Fibroblast of skin of abdomen (primary cell): ENCODE data around the gene KRT77.
"Not testable (repeated sequence)": the region's sequence is repeated elsewhere in the genome, so short reads cannot be mapped to it uniquely, and the experiment has no call there.

Experiments
- DNase-seq: peaks from one replicate; pipeline ENCODE4 v3.0.0-alpha.2; 2013

The KRT77 gene

DNA sequence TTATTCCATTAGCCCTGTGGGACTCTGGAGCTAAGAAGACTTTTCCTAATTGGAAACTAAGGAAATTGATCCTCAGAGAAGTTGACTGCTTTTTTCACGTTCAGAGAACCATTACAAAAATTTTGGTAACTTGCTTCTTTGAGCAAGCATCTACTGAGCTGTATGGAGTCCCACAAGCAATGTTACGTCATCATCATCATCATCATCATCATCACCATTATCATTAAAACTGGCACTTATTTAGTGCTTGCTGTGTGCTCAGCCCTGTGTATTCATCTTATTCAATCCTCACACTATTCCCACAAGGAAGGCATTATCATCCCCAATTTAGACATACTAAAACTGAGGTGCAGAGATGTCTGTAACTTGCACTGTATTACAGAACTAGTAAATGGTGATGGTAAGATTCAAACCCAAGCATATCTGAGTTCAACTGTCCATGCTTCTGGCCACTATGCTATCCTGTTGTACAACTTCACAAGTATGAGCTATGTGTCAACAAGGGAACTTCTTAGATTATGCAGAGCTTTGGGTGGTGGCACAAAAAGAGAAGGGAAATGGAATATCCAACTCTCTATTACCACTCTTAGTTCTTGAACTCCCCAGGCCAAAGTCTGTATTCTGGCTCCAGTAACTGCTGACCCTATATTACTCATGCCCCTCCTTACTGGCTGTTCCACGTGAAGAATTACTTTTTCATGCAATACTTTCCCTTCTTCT lies 29.5 kb downstream of the KRT77 start:
- no peak for DNase-seq

DNA sequence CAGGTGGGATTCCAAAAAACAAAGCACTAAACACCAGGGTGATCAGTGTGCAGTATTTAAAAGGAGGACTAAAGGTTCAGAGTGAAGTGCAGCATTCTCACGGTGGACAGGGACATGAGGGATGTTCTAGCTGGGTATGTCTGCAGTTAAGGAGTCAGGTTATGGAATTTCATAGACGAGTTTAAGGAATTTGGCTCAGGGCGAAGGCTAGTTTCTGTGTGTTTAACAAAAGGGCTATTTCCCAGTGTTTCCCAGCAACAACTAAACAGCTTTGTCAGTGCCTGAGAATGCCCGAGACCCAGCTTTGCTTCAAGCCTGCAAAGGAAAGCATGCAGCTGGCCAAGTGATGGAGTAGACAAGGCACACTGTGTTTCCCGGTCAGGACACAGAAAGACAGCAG lies 30.1 kb downstream of the KRT77 start:
- DNase-seq = no peak

DNA sequence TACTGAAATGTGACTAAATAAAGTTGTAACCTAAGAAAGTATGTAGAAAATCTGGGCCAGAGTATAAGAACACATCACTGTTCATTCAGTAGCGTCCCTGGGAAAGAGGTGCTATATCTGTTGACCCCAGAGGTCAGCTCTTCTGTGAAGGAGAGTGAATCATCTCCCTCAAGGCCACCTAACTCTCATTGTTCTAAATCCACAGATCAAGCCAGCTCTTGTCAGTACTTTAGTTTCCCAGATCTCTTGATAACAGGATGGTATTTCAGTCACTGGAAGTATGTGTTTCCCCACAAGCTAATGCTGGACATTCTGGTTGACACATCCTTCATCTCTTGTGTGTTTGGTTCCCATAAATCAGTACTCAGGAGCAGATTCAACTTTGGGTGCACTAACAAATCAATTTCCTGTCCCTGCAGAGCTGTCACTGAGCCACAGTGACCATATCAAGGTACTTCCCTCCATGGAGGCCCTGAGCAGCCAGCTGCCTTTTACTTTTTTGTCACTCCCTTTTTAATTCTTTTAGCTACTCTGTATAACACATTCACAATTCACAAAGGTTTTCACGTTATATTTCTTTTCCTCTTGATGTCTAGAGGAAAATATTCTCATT lies 30.9 kb downstream of the KRT77 start:
- DNase-seq = no peak

DNA sequence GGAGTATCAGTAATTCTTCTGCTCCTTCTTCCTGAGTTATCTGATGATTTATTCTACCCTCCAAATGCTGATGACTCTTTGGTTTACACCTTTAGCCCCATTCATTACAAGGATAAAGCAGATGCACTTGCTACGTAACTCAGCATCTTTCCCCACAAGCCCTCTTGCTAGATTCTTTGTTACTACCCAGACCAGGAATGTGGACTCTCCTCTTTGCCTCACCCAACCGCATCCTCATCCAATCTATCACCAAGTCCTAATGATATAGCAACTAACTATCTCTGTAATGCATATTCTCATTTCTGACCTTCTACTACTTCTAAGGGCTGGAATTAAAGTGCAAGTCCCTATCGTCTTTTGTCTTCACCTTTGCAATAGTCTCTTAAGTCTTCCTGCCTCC lies 32.4 kb downstream of the KRT77 start:
- DNase-seq = no peak

DNA sequence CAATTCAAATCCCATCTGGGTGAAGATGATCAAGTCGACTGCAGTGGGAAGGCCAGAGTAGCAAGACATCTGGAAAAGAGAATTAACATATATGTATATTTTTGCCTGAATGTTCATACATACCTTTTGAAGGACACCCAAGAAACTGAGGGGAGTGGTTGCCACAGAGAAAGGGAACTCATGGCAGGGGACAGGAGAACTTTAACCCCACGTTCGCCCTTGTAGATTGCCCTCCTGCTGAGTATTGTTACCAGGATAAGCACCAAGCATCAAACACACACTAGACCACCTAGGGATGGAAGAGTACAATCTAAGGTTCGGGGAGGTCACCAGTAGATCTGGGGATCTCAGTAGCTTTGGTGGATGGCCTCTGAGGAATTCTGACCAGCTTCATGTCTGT lies 32.8 kb downstream of the KRT77 start:
- DNase-seq = no peak

DNA sequence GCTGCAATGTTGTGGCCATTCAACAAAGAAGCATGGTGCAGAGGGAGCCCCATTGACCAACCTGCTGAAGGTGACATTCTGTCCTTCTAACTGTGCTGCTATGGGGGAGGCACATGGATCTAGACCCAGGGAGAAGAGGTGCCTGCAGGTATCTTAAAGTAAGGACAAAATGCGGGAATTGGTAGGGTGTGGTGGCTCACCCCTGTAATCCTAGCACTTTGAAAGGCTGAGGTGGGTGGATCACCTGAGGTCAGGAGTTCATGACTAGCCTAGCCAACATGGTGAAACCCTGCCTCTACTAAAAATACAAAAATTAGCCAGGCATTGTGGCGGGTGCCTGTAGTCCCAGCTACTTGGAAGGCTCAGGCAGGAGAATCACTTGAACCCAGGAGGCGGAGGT lies 33.4 kb downstream of the KRT77 start:
- DNase-seq = not testable (repeated sequence)

DNA sequence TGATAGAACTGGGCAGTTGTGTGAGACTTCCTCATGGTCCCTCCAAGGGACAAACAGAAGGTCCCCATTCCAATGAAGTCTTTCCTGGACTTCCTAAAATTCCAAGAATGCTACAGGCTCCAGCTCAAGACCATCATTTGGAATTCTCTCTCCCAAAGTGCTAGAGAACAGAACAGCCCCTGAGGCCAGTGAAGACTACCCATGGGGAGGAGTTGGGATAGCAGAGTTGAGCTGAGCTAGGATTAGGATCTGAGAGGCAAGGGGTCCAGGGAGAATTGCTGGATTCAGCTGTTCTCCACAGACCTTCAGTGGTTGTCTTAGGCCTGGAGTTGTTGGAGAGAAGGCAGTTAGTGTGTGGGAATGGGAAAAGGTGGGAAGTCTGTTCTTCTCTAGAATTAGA lies 33.9 kb downstream of the KRT77 start:
- DNase-seq = no peak

DNA sequence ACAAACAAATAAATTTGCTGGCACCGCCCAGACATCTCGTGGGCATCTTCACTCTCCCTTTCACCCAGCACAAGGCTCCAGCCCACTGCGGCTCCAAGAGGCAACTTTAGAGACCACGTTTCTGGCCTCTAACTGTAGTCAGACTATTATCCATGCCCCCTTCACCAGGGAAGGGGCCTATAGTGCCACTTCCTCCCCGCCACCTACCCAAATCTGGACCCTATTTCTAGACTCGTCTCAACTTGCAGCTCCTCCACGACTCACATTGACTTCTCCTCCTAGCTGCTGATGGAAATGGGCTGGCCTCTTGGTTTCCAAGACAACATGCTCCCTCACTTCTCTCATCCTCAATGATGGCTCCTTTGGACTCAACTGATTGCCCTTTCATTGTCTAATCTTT lies 35.4 kb downstream of the KRT77 start:
- no peak for DNase-seq

DNA sequence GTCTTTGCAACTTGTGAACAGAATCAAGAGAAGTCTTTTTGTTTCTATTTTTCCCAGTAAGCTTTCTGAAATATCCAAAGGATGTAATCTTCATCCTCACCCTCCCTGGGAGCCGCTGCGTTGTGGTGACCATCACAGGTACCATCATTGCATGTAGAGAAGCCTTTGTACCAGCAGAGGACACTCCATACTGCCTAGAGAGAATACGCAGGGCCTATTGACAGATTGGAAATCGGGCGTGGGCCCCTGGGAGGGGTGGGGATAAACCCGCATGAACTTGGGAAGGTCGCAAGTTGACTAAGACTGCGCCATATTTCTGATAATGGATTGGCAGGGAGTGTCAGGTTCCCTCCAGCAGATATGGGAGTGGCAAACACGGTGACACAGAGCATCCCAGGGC lies 35.8 kb downstream of the KRT77 start:
- DNase-seq = no peak

DNA sequence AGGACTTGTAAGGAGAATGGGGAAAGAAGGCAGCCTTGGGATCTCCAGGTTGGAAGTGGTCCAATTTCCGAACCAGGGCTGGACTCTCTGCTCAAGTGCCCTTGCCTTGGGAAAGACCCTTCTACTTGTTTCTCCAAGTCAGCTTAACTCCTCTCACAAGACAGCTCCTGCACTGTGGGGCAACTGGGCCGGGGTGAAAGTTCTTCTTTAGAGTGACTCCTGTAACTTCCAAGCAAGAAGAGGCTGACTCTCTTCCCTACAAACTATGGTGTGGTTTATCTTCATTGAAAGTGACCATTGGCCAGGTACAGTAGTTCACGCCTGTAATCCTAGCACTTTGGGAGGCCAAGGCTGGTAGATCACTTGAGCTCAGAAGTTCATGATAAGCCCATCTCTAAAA lies 36.9 kb downstream of the KRT77 start:
- DNase-seq = no peak

DNA sequence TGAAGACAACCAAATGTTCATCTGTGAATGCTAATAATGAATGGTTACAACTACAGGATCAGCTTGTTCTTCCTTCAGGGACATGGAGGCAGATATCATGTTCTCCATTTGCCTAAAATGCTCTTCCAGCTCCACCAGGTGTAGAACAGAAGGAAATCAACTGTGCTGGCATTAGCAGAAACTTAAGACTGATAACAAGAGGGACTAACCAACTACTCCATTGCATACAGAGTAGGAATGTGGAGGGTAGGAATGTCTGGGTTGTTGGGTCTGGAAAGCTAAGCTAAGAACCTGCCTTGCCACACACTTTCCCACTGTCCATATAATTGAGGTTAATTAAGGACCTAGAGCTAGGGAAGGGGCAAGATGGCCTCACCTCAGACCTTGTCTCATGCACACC lies 39.9 kb downstream of the KRT77 start:
- no peak for DNase-seq

DNA sequence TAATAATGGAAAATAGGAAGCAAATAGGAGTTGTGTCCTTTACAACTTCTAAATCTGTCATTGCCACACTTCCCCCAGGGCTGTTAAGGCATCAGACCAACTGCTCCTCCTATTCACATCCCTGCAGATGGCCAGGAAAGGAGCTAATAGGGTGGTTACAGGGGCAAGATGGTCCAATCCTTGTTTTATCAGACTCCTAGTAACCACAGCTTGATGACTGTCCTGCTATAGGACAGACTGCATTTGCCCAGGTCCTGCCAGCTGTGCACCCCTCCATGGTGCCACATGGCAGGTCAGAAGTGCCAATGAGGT lies 40.5 kb downstream of the KRT77 start:
- no peak for DNase-seq

DNA sequence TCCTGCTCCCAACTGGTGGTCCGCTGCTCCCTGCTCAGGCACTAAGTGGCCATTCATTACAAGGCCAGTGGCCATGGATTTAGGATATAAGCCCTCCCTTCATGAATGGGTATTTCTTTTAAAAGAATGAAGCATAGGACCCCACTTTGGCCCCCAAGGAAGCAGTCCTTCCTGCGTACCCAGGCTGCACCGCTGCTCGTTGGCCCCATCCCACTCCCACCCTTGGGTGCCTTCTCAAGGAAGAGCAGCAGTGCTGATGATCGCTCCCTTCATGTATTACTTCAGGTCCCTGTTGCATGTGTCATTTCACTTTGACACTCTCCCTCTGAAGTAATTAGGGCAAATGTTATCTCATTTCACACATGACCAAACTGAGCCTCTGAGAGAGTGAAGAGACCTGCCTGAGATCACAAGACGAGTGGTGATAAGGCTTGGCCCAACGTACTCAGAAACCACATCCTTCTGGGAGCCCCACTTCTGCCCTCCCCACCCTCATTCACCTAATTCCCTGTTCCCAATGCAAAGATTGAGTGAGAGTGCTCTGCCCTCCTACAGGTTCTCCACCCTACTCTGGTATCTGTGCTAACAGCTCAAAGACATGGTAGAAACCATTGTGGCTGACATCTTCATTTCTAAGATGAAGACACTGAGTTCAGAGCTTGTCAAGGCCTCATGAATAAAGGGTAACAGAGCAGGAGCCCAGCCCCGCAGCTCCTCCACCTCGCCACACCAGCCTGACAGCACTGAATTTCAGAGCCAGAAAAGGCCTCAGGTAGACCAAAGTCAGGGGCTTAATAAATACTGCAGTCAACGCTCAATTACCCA lies 41.0 kb downstream of the KRT77 start:
- no peak for DNase-seq

DNA sequence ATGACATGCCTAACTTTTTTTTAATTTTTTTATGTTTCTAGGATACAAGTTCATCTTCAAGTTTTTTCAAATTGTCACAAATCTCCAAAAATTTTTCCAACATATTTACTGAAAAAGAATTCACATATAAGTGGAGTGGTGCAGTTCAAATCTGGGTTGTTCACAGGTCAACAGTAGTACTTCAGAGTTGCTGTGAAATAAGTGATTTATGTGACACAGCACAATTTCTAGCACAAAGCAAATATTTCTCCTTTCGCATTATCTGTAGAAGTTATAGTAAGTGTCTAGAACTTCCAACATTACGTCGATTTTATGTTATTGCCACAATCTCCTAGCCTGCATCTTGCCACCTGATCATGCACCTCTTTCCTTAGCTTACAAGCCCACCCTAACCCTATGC lies 41.7 kb downstream of the KRT77 start:
- no peak for DNase-seq

DNA sequence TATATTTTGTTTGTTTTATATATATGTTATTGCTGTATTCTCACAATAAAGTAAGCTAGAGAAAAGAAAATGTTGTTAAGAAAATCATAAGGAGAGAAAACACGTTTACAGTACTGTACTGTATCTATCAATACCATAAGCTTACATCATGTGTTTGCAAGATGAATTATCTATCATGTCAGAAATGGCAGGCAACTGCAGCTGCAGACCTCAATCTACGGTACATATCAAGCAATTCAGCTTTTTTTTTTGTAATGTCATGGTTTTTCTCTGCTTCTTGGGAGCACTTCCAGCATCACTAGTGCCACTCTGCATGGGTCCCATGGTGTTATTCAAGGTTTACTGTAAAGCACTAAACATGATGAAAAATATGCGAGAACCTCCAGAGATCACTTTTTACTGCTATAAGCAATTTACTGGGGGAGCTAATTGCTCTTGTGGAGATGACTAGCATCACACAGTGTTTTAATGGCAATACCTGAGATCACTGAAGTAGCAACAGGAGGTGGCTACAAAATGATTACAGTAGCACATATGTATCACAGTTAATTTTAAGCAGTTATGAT lies 42.3 kb downstream of the KRT77 start:
- DNase-seq = no peak

DNA sequence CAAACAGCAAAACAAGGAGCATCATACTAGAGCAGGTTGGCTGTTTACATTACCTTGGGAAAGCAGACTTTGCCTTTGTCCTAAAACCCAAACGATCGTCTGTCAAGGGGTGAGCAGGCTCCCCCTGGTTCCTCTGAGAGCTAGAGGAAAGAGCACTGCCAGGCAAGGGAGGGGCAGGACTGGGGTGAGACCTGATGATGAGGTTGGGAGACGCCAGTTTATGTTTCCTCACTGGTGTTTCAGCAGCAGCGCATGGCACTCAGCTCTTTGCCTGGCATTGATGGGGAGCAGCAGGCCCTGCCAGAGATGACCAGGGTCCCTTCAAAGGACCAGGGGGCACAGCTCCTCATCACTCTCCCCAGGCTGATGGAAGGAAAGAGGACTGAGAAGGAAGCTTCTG lies 43.4 kb downstream of the KRT77 start:
- no peak for DNase-seq

DNA sequence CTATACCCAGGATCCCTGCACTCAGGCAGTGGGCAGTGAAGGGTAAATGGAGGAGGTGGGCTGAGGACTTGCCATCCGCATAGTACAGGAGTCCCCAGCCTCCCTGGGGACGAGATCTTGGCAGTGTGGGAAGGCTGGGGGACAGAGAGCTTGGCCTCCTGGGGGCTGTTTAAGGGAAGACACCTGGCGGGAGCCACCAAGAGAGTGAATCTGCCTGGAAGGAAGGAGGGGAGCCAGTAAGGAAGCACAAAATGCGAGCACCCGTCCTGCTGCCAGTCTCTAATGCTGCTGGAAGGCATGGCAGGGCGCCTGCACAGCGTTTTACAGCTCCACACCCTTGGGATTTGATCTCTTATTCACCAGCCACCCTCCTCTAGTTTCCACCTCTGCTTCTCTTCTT lies 43.9 kb downstream of the KRT77 start:
- no peak for DNase-seq

DNA sequence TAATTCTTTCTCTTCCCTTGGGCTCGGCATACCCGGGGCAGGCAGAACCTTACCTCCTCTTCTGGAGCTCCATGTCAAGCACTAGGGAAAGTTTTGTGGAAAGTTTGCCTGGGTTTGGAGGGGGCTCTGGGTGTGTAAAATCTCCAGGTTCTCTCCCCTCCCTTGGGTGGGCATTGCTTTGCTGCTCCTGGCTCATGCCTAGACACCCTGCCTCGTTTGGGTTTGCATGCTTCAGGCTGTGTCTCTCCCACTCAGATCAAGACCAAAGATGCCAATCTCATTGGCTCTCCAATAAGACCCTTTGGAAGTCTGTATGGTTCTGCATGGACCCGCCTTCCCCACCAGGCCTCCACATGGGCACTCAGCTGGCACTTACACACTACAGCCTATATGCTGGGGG lies 45.1 kb downstream of the KRT77 start:
- no peak for DNase-seq

DNA sequence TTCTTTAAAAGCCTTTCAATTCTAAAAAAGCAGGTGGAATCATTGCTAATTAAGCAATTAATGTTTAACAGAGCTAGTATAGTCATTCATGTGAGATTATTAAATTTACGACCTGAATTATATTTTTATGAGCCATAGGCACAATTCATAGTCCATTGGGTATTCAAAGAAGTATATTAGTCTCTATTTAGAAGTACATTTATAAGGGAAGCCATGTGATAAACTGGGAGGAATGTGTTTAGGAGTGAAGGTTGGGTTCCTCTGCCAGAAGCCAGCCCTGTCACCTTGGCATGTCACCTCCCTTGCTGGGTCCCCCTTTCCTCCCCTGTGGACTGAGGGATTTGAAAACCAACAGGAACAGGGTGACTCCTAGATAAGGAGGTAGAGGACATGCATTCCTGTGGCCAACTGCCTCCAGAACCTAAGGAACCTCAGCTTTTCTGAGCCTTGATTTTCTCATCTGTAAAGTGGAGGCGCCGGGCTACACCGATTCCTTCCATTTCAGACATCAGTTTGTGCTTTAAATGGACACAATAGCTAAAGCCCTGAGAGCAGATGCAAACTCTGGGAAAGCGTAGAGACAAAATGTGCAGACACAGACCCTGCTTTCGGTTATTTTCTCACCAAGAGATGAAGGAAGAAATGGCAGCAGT lies 45.9 kb downstream of the KRT77 start:
- no peak for DNase-seq

DNA sequence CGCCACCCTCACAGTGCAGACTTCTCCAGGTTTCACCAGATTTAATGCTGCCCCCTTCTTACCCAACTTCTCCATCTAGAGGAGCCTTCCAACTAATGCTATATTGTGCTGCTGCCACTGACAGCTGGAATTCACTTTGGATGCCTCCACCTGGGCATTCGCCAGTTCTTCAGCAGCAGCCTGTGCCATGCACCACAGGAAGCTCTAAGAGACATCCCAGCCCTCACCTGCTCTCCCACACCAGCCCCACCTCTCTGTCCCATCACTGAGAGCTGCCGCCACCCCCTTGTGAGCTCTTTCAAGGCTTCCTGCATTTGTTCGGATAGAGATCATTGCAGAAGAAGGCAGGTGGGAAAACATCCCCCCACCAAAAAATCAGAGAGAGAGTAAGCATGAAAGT lies 46.7 kb downstream of the KRT77 start:
- DNase-seq = no peak

DNA sequence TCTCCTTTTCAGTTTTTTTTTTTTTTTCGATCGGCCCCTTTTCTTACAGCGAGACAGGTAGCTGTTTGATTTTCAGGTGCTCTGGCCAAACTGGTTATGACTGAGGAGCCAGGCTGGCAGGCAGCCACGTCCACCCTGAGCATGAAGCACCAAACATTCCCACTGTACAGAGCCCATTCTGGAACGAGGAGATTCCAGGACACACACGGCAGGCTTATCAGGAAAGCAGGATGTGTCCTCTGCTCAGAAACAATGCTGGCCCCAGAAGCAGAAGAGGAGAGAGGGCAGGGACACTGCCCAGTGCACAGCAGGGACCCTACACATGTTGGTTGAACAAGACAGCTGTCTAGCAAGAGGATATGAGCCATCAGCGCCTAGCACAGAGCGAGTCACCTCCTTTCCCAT lies 47.6 kb downstream of the KRT77 start:
- DNase-seq = no peak

DNA sequence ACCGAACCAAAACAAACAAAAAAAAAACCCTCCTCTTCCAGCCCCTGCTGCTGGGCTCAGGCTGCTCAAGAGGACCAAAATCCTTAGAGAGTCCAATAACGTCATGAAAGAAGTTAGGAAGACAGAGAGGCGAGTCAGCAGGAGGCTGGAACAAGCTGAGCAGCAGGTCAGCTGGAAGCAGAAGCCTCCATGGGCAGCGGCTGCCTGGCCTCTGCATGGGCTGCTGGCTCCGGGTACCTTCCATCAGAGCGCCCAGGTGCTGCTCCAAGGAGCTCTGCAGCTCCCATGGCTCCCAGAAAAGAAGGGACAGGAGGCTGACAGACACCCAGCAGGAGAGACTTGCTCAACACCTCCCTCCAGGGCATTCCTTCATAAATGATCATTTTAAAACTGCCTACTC lies 48.1 kb downstream of the KRT77 start:
- no peak for DNase-seq

DNA sequence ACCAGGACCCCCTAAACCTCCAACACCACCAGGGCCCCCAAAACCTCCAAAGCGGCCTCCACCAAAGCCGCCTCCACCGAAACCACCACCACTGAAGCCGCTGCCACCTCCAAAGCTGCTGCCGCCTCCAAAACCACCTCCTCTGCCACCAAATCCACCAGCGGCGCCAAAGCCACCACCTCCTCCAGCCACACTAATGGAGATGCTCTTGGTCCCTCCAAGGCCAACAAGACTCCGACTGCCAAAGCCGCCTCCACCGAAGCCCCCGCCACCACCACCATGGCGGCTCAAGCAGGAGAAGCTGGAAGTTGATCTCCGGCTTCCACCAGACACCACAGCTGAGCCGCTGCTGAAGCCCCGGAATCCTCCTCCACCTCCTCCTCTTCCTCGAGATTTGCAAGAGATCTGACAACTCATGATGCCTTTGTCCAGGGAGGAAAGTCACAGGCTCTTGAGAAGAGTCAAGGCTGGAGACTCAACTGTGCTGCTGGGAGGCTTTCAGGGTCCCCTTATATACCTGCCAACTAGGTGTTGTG lies 51.5 kb downstream of the KRT77 start, which contains the start of gene KRT2:
Gene KRT2, minus strand, starts transcription at position 486 of the 536 bp plus-strand sequence. Its CDS starts 69 bp downstream, at position 417.
- DNase-seq = no peak
